LNCAP (cell line): ENCODE results near the gene SAP30.

Experiments
- CTCF ChIP-seq: fragments of 450-650 bp; IDR thresholded peaks from 2 replicates; pipeline ENCODE4 v1.5.1; 2017; ENCODE audit warnings: mild to moderate bottlenecking

Gene SAP30

GRCh38 chr4:173333658-173334084 is 37.1 kb upstream of the SAP30 start:
- no peak for TF ChIP-seq CTCF

- TF ChIP-seq CTCF: no peak
These were observed 36.5 kb upstream of the SAP30 start, which contains the start of gene HMGB2 for GRCh38 chr4:173334085-173334890. Gene HMGB2, minus strand, starts transcription at chr4:173334358. Its CDS starts 709 bp downstream, at chr4:173333649.

- no peak for TF ChIP-seq CTCF
These were observed 35.6 kb upstream of the SAP30 start for GRCh38 chr4:173334891-173335752.

- TF ChIP-seq CTCF: no peak
These were observed 33.3 kb upstream of the SAP30 start for GRCh38 chr4:173337463-173337862.

- TF ChIP-seq CTCF: no peak
These were observed 26.8 kb upstream of the SAP30 start for GRCh38 chr4:173343832-173344397.

GRCh38 chr4:173345648-173346047 is 25.1 kb upstream of the SAP30 start:
- no peak for TF ChIP-seq CTCF

- no peak for TF ChIP-seq CTCF
These were observed 24.7 kb upstream of the SAP30 start for GRCh38 chr4:173346074-173346473.
